Measurements from ENCODE around the gene GMDS. TPM values are rescaled to one million over a fixed set of nuclear protein-coding genes. Genes with fewer than 3 reads are reported as not detected.

GMDS gene
- total and polyA plus RNA-seq, 2 of the 13 experiments (the other 11 are each of a cell fraction or from before 2014, with no cell fraction given) = 64.4 to 112 TPM

GRCh38 chr6:1604158-1605003 is 641.0 kb downstream of the GMDS start (continued):
- TF ChIP-seq THAP7 (CRISPR knock-in tag; IDR thresholded peaks at IDR 0.05) (0 out of 2 replicates have a peak, but pooled peaks have one; percentile 70), GLI4 (CRISPR knock-in tag; IDR thresholded peaks at IDR 0.05; ENCODE audit: borderline replicate concordance) (peak; percentile 87; the same call in 1 of the 2 replicates), FOSL2 (CRISPR knock-in tag; IDR thresholded peaks at IDR 0.05) (no peak), CENPT (CRISPR knock-in tag; IDR thresholded peaks at IDR 0.05; ENCODE audit: low read depth) (no peak), RXRA (CRISPR knock-in tag; IDR thresholded peaks at IDR 0.05) (peak; percentile 47; the same call in 1 of the 2 replicates), FOXC1 (CRISPR knock-in tag; IDR thresholded peaks at IDR 0.05; ENCODE audit: borderline replicate concordance) (peak; percentile 53; the same call in 1 of the 2 replicates), RARG (CRISPR knock-in tag; IDR thresholded peaks at IDR 0.05; ENCODE audit: low read depth) (no peak), THYN1 (CRISPR knock-in tag; IDR thresholded peaks at IDR 0.05; ENCODE audit: borderline replicate concordance, low read depth) (no peak), SP2 (CRISPR knock-in tag; IDR thresholded peaks at IDR 0.05) (0 out of 2 replicates have a peak, but pooled peaks have one; percentile 18), CCAR2 (optimal IDR thresholded peaks at IDR 0.05; ENCODE audit: low read depth, low read length) (no peak), RORA (CRISPR knock-in tag; IDR thresholded peaks at IDR 0.05) (no peak), IKZF4 (CRISPR knock-in tag; IDR thresholded peaks at IDR 0.05; ENCODE audit: borderline replicate concordance, low read depth, not compliant biosample characterization) (peak; percentile 35), SRSF9 (IDR thresholded peaks at IDR 0.05; ENCODE audit: borderline replicate concordance, insufficient read depth, low read depth, low read length, poor library complexity, severe bottlenecking) (no peak), ZFYVE20 (CRISPR knock-in tag; IDR thresholded peaks at IDR 0.05; ENCODE audit: borderline replicate concordance, low read depth) (0 out of 2 replicates have a peak, but pooled peaks have one; percentile 48), KDM5B (CRISPR knock-in tag; IDR thresholded peaks at IDR 0.05; ENCODE audit: borderline replicate concordance) (peak; percentile 75), HMGXB4 (CRISPR knock-in tag; IDR thresholded peaks at IDR 0.05; ENCODE audit: borderline replicate concordance in 1 of 2, low read depth in 1 of 2) (peak; percentile 84 to 96; a peak in 3 of 4 replicates), CHD2 (IDR thresholded peaks at IDR 0.05; ENCODE audit: low read depth, low read length) (no peak), ATM (IDR thresholded peaks at IDR 0.05; ENCODE audit: borderline replicate concordance) (no peak), NCOA1 (CRISPR knock-in tag; IDR thresholded peaks at IDR 0.05) (0 out of 2 replicates have a peak, but pooled peaks have one; percentile 30), GTF2F1 (IDR thresholded peaks at IDR 0.05; ENCODE audit: low read length) (no peak)
- TF ChIP-seq, protein P1, sequence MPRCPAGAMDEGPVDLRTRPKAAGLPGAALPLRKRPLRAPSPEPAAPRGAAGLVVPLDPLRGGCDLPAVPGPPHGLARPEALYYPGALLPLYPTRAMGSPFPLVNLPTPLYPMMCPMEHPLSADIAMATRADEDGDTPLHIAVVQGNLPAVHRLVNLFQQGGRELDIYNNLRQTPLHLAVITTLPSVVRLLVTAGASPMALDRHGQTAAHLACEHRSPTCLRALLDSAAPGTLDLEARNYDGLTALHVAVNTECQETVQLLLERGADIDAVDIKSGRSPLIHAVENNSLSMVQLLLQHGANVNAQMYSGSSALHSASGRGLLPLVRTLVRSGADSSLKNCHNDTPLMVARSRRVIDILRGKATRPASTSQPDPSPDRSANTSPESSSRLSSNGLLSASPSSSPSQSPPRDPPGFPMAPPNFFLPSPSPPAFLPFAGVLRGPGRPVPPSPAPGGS (CRISPR knock-in tag; IDR thresholded peaks at IDR 0.05) = peak; percentile 83; the same call in 1 of the 2 replicates
- TF ChIP-seq, protein P2, sequence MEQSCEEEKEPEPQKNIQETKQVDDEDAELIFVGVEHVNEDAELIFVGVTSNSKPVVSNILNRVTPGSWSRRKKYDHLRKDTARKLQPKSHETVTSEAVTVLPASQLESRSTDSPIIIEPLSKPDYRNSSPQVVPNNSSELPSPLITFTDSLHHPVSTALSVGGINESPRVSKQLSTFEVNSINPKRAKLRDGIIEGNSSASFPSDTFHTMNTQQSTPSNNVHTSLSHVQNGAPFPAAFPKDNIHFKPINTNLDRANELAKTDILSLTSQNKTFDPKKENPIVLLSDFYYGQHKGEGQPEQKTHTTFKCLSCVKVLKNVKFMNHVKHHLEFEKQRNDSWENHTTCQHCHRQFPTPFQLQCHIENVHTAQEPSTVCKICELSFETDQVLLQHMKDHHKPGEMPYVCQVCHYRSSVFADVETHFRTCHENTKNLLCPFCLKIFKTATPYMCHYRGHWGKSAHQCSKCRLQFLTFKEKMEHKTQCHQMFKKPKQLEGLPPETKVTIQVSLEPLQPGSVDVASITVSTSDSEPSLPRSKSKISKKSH (CRISPR knock-in tag; IDR thresholded peaks at IDR 0.05; ENCODE audit: borderline replicate concordance) = no peak
